HL-60 (cell line): ENCODE data around the gene AKAP10.

Experiments
- DNase-seq, 2 experiments: peaks; one replicate each; pipeline ENCODE4 v3.0.0-alpha.2; 2010 to 2020; ENCODE audit warnings: low read depth in 1 of 2, low spot score in 1 of 2
- H3K27ac ChIP-seq: fragments of 250-450 bp; sonication (Bioruptor Pico); replicated peaks from 2 replicates; pipeline ENCODE4 v1.5.1; 2020; ENCODE audit warnings: mild to moderate bottlenecking, moderate library complexity
- H3K27me3 ChIP-seq: fragments of 250-450 bp; sonication (Bioruptor Pico); 2 replicates; pipeline ENCODE4 v1.5.1; 2021; ENCODE audit warnings: mild to moderate bottlenecking, moderate library complexity; ENCODE audit not compliant: insufficient read depth, poor library complexity, severe bottlenecking
- H3K4me3 ChIP-seq: replicated peaks from 2 replicates; pipeline ENCODE4 v1.5.1; 2011; ENCODE audit warnings: mild to moderate bottlenecking, control low read depth, low read length; ENCODE audit not compliant: insufficient read depth
- GABPA ChIP-seq: IDR thresholded peaks from 2 replicates; pipeline ENCODE4 v1.6.1; 2012; ENCODE audit warnings: low read depth
- POLR2AphosphoS5 ChIP-seq: IDR thresholded peaks from 2 replicates; pipeline ENCODE4 v1.6.1; 2012; ENCODE audit warnings: low read depth
- SPI1 ChIP-seq: IDR thresholded peaks from 2 replicates; pipeline ENCODE4 v1.6.1; 2012; ENCODE audit warnings: low read depth, mild to moderate bottlenecking, borderline replicate concordance
- TF ChIP-seq, protein P1 (sequence below): IDR thresholded peaks from 2 replicates; pipeline ENCODE4 v1.6.1; 2012; ENCODE audit warnings: low read depth; ENCODE audit not compliant: insufficient replicate concordance
- TF ChIP-seq, protein P2 (sequence below): IDR thresholded peaks from one replicate; pipeline ENCODE4 v1.5.1; 2011; ENCODE audit warnings: low read length, control low read depth, inconsistent platforms; ENCODE audit not compliant: insufficient read depth

Gene AKAP10

DNA sequence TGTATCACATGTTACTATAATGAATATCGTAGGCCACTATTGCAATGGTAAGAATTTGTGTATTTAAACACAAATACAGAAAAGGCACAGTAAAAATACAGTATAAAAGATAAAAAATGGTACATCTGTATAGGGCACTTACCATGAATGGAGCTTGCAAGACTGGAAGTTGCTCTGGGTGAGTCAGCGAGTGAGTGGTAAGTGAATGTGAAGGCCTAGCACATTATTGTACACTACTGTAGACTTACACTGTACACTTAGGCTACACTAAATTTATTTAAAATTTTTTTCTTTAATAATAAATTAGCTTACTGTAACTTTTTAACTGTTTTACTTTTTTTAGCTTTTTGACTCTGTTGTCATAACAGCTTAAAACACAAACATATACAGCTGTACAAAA lies 42.5 kb downstream of the AKAP10 start:
- no peak for DNase-seq
- TF ChIP-seq, protein P1, sequence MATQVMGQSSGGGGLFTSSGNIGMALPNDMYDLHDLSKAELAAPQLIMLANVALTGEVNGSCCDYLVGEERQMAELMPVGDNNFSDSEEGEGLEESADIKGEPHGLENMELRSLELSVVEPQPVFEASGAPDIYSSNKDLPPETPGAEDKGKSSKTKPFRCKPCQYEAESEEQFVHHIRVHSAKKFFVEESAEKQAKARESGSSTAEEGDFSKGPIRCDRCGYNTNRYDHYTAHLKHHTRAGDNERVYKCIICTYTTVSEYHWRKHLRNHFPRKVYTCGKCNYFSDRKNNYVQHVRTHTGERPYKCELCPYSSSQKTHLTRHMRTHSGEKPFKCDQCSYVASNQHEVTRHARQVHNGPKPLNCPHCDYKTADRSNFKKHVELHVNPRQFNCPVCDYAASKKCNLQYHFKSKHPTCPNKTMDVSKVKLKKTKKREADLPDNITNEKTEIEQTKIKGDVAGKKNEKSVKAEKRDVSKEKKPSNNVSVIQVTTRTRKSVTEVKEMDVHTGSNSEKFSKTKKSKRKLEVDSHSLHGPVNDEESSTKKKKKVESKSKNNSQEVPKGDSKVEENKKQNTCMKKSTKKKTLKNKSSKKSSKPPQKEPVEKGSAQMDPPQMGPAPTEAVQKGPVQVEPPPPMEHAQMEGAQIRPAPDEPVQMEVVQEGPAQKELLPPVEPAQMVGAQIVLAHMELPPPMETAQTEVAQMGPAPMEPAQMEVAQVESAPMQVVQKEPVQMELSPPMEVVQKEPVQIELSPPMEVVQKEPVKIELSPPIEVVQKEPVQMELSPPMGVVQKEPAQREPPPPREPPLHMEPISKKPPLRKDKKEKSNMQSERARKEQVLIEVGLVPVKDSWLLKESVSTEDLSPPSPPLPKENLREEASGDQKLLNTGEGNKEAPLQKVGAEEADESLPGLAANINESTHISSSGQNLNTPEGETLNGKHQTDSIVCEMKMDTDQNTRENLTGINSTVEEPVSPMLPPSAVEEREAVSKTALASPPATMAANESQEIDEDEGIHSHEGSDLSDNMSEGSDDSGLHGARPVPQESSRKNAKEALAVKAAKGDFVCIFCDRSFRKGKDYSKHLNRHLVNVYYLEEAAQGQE = no peak
- TF ChIP-seq GABPA (no peak), POLR2AphosphoS5 (no peak), SPI1 (no peak)
- TF ChIP-seq, protein P2, sequence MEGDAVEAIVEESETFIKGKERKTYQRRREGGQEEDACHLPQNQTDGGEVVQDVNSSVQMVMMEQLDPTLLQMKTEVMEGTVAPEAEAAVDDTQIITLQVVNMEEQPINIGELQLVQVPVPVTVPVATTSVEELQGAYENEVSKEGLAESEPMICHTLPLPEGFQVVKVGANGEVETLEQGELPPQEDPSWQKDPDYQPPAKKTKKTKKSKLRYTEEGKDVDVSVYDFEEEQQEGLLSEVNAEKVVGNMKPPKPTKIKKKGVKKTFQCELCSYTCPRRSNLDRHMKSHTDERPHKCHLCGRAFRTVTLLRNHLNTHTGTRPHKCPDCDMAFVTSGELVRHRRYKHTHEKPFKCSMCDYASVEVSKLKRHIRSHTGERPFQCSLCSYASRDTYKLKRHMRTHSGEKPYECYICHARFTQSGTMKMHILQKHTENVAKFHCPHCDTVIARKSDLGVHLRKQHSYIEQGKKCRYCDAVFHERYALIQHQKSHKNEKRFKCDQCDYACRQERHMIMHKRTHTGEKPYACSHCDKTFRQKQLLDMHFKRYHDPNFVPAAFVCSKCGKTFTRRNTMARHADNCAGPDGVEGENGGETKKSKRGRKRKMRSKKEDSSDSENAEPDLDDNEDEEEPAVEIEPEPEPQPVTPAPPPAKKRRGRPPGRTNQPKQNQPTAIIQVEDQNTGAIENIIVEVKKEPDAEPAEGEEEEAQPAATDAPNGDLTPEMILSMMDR = no peak
- H3K27me3 ChIP-seq = no peaks in the 10 kb centered on the region
- no peak overlapping the region for H3K27ac ChIP-seq
- H3K4me3 ChIP-seq = no peak overlapping the region

DNA sequence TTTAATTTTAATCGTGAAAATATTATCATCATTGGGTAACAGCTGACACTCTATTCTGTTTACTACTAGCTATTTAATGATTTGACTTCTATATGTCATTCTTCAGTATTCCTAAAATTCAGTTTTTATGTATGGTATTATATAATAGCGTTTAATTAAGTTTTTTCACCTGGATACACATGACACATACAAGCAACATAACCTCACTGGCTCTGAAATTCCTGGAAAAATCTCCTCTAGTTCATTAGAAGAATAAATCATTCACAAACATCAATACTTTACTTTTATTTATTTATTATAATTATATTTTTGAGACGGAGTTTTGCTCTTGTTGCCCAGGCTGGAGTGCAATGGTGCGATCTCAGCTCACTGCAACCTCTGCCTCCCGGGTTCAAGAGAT lies 44.0 kb downstream of the AKAP10 start:
- TF ChIP-seq, protein P1 = no peak
- TF ChIP-seq, protein P2 = no peak
- TF ChIP-seq GABPA (no peak), POLR2AphosphoS5 (no peak), SPI1 (no peak)
- Histone ChIP-seq H3K27ac (no peak overlapping the region), H3K4me3 (no peak overlapping the region), H3K27me3 (no peaks in the 10 kb centered on the region)
- DNase-seq = no peak

DNA sequence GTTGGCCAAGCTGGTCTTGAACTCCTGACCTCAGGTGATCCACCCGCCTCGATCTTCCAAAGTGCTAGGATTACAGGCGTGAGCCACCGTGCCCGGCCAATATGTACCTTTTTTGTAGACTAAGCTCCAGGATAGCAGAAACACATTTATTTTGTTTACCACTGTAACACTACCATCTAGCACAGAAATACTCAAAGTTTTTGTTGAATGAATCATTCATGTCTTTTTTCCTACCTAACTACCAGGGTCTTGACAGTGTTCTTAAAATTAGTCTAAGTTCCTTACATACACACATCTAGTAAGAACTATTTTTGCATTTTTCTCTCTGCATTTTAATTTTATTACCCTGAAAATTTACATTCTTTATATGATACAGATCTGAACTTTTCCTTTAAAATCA lies 44.4 kb downstream of the AKAP10 start:
- TF ChIP-seq GABPA = no peak
- no peak for TF ChIP-seq SPI1
- no peaks in the 10 kb centered on the region for H3K27me3 ChIP-seq
- H3K4me3 ChIP-seq = no peak overlapping the region
- no peak overlapping the region for H3K27ac ChIP-seq
- no peak for DNase-seq

DNA sequence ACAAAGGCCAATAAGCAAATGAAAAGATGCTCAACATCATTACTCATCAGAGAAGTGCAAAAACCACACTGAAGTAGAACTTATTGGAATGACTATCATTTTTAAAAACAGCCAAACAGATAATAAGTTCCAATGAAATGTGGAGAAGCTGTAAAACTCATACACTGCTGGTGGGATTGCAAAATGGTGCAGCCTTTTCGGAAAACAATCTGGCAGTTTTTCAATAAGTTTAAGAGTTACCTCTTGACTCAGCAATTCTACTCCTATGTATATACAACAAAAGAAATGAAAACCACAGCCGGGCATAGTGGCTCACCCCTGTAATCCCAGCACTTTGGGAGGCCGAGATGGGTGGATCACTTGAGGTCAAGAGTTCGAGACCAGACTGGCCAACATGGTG lies 49.3 kb downstream of the AKAP10 start:
- H3K27me3 ChIP-seq = no peaks in the 10 kb centered on the region
- TF ChIP-seq, protein P1 = no peak
- TF ChIP-seq SPI1 = no peak
- TF ChIP-seq, protein P2 = no peak
- TF ChIP-seq POLR2AphosphoS5 = no peak
- no peak for TF ChIP-seq GABPA
- no peak overlapping the region for H3K4me3 ChIP-seq
- no peak for DNase-seq
- H3K27ac ChIP-seq = no peak overlapping the region
